OCI-LY1 (cell line): ENCODE measurements around the gene EVC.
"Not testable (repeated sequence)": the region's sequence is repeated elsewhere in the genome, so short reads cannot be mapped to it uniquely, and the experiment has no call there.

Source experiments
- H2AFZ ChIP-seq: fragments of 200-600 bp; sonication (generic), shearing (Covaris generic); 2 replicates; pipeline ENCODE4 v1.6.0; 2014; ENCODE audit warnings: antibody characterized with exemption, mild to moderate bottlenecking, low read length
- H3F3A ChIP-seq: fragments of 200-600 bp; sonication (generic), shearing (Covaris generic); 2 replicates; pipeline ENCODE4 v1.6.0; 2014; ENCODE audit warnings: mild to moderate bottlenecking, antibody characterized with exemption, low read length, moderate library complexity; ENCODE audit not compliant: insufficient read depth
- H3K27ac ChIP-seq: fragments of 200-600 bp; sonication (generic); 2 replicates; pipeline ENCODE4 v1.5.1; 2014; ENCODE audit warnings: low read length, mixed run types, mild to moderate bottlenecking, low read depth; ENCODE audit not compliant: poor library complexity, severe bottlenecking
- H3K27me3 ChIP-seq: fragments of 200-600 bp; sonication (generic); 2 replicates; pipeline ENCODE4 v1.6.0; 2014; ENCODE audit warnings: antibody characterized with exemption, mild to moderate bottlenecking, low read length, moderate library complexity; ENCODE audit not compliant: insufficient read depth
- H3K36me3 ChIP-seq: fragments of 200-600 bp; sonication (generic); 2 replicates; pipeline ENCODE4 v1.6.1; 2014; ENCODE audit warnings: mild to moderate bottlenecking, antibody characterized with exemption, low read length, moderate library complexity, mixed read lengths; ENCODE audit not compliant: insufficient read depth
- H3K4me1 ChIP-seq: fragments of 200-600 bp; sonication (generic); 2 replicates; pipeline ENCODE4 v1.5.1; 2014; ENCODE audit warnings: mild to moderate bottlenecking, low read length, moderate library complexity; ENCODE audit not compliant: insufficient read depth, severe bottlenecking
- H3K4me2 ChIP-seq: fragments of 200-600 bp; sonication (generic), shearing (Covaris generic); 2 replicates; pipeline ENCODE4 v1.6.1; 2014; ENCODE audit warnings: low read length
- H3K4me3 ChIP-seq: fragments of 200-600 bp; sonication (generic); 2 replicates; pipeline ENCODE4 v1.5.1; 2014; ENCODE audit warnings: low read length, low read depth, mild to moderate bottlenecking, mixed read lengths; ENCODE audit not compliant: poor library complexity, severe bottlenecking
- H3K79me2 ChIP-seq: fragments of 200-600 bp; shearing (Covaris generic); 2 replicates; pipeline ENCODE4 v1.6.1; 2016; ENCODE audit warnings: mixed run types, low read length, mixed read lengths; ENCODE audit not compliant: insufficient read depth
- H3K9ac ChIP-seq: fragments of 200-600 bp; sonication (generic), shearing (Covaris generic); 2 replicates; pipeline ENCODE4 v1.6.1; 2014; ENCODE audit warnings: mild to moderate bottlenecking, low read length, mixed read lengths
- H3K9me2 ChIP-seq: fragments of 200-600 bp; sonication (generic), shearing (Covaris generic); 2 replicates; pipeline ENCODE4 v1.6.1; 2014; ENCODE audit warnings: low read depth, mild to moderate bottlenecking, low read length, mixed read lengths
- H3K9me3 ChIP-seq: fragments of 200-600 bp; shearing (Covaris generic); 2 replicates; pipeline ENCODE4 v1.6.1; 2014; ENCODE audit warnings: low read length, mixed read lengths
- H4K20me1 ChIP-seq: fragments of 200-600 bp; sonication (generic), shearing (Covaris generic); 2 replicates; pipeline ENCODE4 v1.6.0; 2016; ENCODE audit warnings: mild to moderate bottlenecking, low read length; ENCODE audit not compliant: insufficient read depth
- CTCF ChIP-seq: fragments of 200-600 bp; sonication (generic), shearing (Covaris generic); IDR thresholded peaks from 2 replicates; pipeline ENCODE4 v1.5.1; 2017; ENCODE audit warnings: mild to moderate bottlenecking, antibody characterized with exemption, low read length, moderate library complexity, mixed read lengths
- EZH2 ChIP-seq: fragments of 200-600 bp; sonication (generic), shearing (Covaris generic); IDR thresholded peaks from 2 replicates; pipeline ENCODE4 v1.8.0; 2017; ENCODE audit warnings: borderline replicate concordance, mixed run types, mild to moderate bottlenecking, antibody characterized with exemption, low read length, moderate library complexity, mixed read lengths

The EVC gene

GRCh38 chr4:5851637-5852301, 140.8 kb downstream of the EVC start:
- Histone ChIP-seq H3K27ac (no peak overlapping the region), H3K4me1 (no peaks in the 10 kb centered on the region), H4K20me1 (no peaks in the 10 kb centered on the region), H3K9ac (no peak overlapping the region), H3K9me3 (no peaks in the 10 kb centered on the region), H3K9me2 (no peaks in the 10 kb centered on the region), H2AFZ (no peak overlapping the region), H3K4me2 (no peak overlapping the region), H3F3A (no peaks in the 10 kb centered on the region), H3K27me3 (no peaks in the 10 kb centered on the region), H3K79me2 (no peaks in the 10 kb centered on the region), H3K36me3 (no peaks in the 10 kb centered on the region), H3K4me3 (no peak overlapping the region)
- TF ChIP-seq CTCF = no peak
- no peak for TF ChIP-seq EZH2

- Histone ChIP-seq H3K27me3 (no peaks in the 10 kb centered on the region), H3K79me2 (no peaks in the 10 kb centered on the region)
These were observed 141.7 kb downstream of the EVC start for GRCh38 chr4:5852523-5853202.

GRCh38 chr4:5854929-5855328, 143.9 kb downstream of the EVC start:
- TF ChIP-seq CTCF (no peak), EZH2 (no peak)
- no peaks in the 10 kb centered on the region for H3K9me3 ChIP-seq
- H3K36me3 ChIP-seq = no peaks in the 10 kb centered on the region
- no peaks in the 10 kb centered on the region for H3K9me2 ChIP-seq
- no peaks in the 10 kb centered on the region for H3F3A ChIP-seq
- H4K20me1 ChIP-seq = no peaks in the 10 kb centered on the region
- H3K4me3 ChIP-seq = no peak overlapping the region
- H3K4me2 ChIP-seq = no peak overlapping the region
- no peak overlapping the region for H3K9ac ChIP-seq
- H3K4me1 ChIP-seq = no peaks in the 10 kb centered on the region
- no peaks in the 10 kb centered on the region for H3K27me3 ChIP-seq
- H2AFZ ChIP-seq = no peak overlapping the region
- H3K27ac ChIP-seq = no peak overlapping the region
- no peaks in the 10 kb centered on the region for H3K79me2 ChIP-seq

More at GRCh38 chr4:5852523-5853202, 141.7 kb downstream of the EVC start:
- Histone ChIP-seq H3K27ac (no peak overlapping the region), H3K9me3 (no peaks in the 10 kb centered on the region), H4K20me1 (no peaks in the 10 kb centered on the region), H3K4me1 (no peaks in the 10 kb centered on the region), H3K36me3 (no peaks in the 10 kb centered on the region), H3K4me3 (no peak overlapping the region), H3K9me2 (no peaks in the 10 kb centered on the region), H3F3A (no peaks in the 10 kb centered on the region), H2AFZ (no peak overlapping the region), H3K9ac (no peak overlapping the region), H3K4me2 (no peak overlapping the region)
- TF ChIP-seq EZH2 (no peak), CTCF (no peak)

- not testable (repeated sequence) for H3K4me2 ChIP-seq, H3K9me2 ChIP-seq, H3K27me3 ChIP-seq, H3K9ac ChIP-seq, H4K20me1 ChIP-seq, H3F3A ChIP-seq, H3K36me3 ChIP-seq, H2AFZ ChIP-seq, H3K79me2 ChIP-seq, H3K9me3 ChIP-seq, H3K4me3 ChIP-seq, H3K27ac ChIP-seq, H3K4me1 ChIP-seq
These were observed 145.4 kb downstream of the EVC start for GRCh38 chr4:5856362-5856761.
